Measurements from ENCODE around the gene DPEP2. TPM values are rescaled to one million over a fixed set of nuclear protein-coding genes. Genes with fewer than 3 reads are reported as not detected.

DPEP2 gene
- total and polyA plus RNA-seq, 2 of the 13 experiments (the other 11 are each of a cell fraction or from before 2014, with no cell fraction given): 0.18 TPM; not detected in 1

GRCh38 chr16:67942200-67942509 is 57.1 kb downstream of the DPEP2 start (continued):
- TF ChIP-seq SIN3B (IDR thresholded peaks at IDR 0.05; ENCODE audit: low read length): no peak
- no peak for TF ChIP-seq ZSCAN21 (CRISPR knock-in tag; IDR thresholded peaks at IDR 0.05; ENCODE audit: borderline replicate concordance)
- TF ChIP-seq CREB1 (IDR thresholded peaks at IDR 0.05): no peak
- TF ChIP-seq CREB1 (CRISPR knock-in tag; IDR thresholded peaks at IDR 0.05): no peak
- no peak for TF ChIP-seq NONO (IDR thresholded peaks at IDR 0.05)
- no peak for TF ChIP-seq NONO (CRISPR knock-in tag; conservative IDR thresholded peaks at IDR 0.05)
- TF ChIP-seq KDM4B (CRISPR knock-in tag; IDR thresholded peaks at IDR 0.05): 0 out of 2 replicates have a peak, but pooled peaks have one; percentile 16
- no peak for TF ChIP-seq SNRNP70 (IDR thresholded peaks at IDR 0.05; ENCODE audit: low read depth, low read length)
- TF ChIP-seq ZNF260 (CRISPR knock-in tag; IDR thresholded peaks at IDR 0.05; ENCODE audit: borderline replicate concordance, low read depth): no peak
- TF ChIP-seq RNF219 (CRISPR knock-in tag; IDR thresholded peaks at IDR 0.05): no peak
- TF ChIP-seq MIER3 (CRISPR knock-in tag; IDR thresholded peaks at IDR 0.05; ENCODE audit: borderline replicate concordance): no peak
- TF ChIP-seq BCLAF1 (IDR thresholded peaks at IDR 0.05): no peak
- 0 out of 2 replicates have a peak, but pooled peaks have one; percentile 3 for TF ChIP-seq HHEX (CRISPR knock-in tag; IDR thresholded peaks at IDR 0.05)
- TF ChIP-seq HMGXB4 (CRISPR knock-in tag; IDR thresholded peaks at IDR 0.05; ENCODE audit: borderline replicate concordance in 1 of 2, low read depth in 1 of 2): peak in 1 of 2 experiments; percentile 62; a peak in 2 of 4 replicates
- TF ChIP-seq ARID3A (IDR thresholded peaks at IDR 0.05; ENCODE audit: low read depth, low read length): no peak
- TF ChIP-seq HNRNPLL (IDR thresholded peaks at IDR 0.05; ENCODE audit: low read depth, low read length, poor library complexity, severe bottlenecking): no peak
- no peak for TF ChIP-seq ZNF547 (CRISPR knock-in tag; IDR thresholded peaks at IDR 0.05)
- peak; percentile 27 for TF ChIP-seq SRSF1 (optimal IDR thresholded peaks at IDR 0.05; ENCODE audit: low read depth, low read length)
- TF ChIP-seq THAP9 (CRISPR knock-in tag; IDR thresholded peaks at IDR 0.05; ENCODE audit: borderline replicate concordance): no peak

Data from HepG2 (cell line).